SJSA1 (cell line): ENCODE results near the gene GARNL3. TPM values are rescaled to one million over a fixed set of nuclear protein-coding genes. Genes with fewer than 3 reads are reported as not detected.

Experiments used
- DNase-seq, 2 experiments: peaks; one replicate each; pipeline ENCODE4 v3.0.0-alpha.2; 2015 to 2020; ENCODE audit warnings: low spot score in 2 of 2, low read depth in 1 of 2
- H3K27ac ChIP-seq: fragments of 250-450 bp; sonication (Bioruptor Pico); 2 replicates; pipeline ENCODE4 v1.5.1; 2020; ENCODE audit warnings: mild to moderate bottlenecking, moderate library complexity
- H3K27me3 ChIP-seq: fragments of 250-450 bp; sonication (Bioruptor Pico); replicated peaks from 2 replicates; pipeline ENCODE4 v1.5.1; 2020; ENCODE audit warnings: mild to moderate bottlenecking, moderate library complexity
- H3K36me3 ChIP-seq: fragments of 250-450 bp; sonication (Bioruptor Pico); 2 replicates; pipeline ENCODE4 v1.5.1; 2020; ENCODE audit warnings: mild to moderate bottlenecking
- H3K4me1 ChIP-seq: fragments of 250-450 bp; sonication (Bioruptor Pico); replicated peaks from 2 replicates; pipeline ENCODE4 v1.6.1; 2021; ENCODE audit warnings: mild to moderate bottlenecking
- H3K4me3 ChIP-seq: fragments of 250-450 bp; sonication (Bioruptor Pico); 2 replicates; pipeline ENCODE4 v1.5.1; 2020; ENCODE audit warnings: mild to moderate bottlenecking
- H3K9me3 ChIP-seq: fragments of 250-450 bp; sonication (Bioruptor Pico); replicated peaks from 2 replicates; pipeline ENCODE4 v1.5.1; 2020; ENCODE audit warnings: mild to moderate bottlenecking
- total RNA-seq: library from RNA; depleted of rRNA; stranded (reverse); fragments of >200 nt; shearing (Covaris generic); gene quantifications from 2 replicates; pipeline ENCODE4 v1.2.3, GENCODE V29; 2014

The GARNL3 gene
- total RNA-seq, 1 experiment from 2014 or later, result 2.0 TPM

DNA sequence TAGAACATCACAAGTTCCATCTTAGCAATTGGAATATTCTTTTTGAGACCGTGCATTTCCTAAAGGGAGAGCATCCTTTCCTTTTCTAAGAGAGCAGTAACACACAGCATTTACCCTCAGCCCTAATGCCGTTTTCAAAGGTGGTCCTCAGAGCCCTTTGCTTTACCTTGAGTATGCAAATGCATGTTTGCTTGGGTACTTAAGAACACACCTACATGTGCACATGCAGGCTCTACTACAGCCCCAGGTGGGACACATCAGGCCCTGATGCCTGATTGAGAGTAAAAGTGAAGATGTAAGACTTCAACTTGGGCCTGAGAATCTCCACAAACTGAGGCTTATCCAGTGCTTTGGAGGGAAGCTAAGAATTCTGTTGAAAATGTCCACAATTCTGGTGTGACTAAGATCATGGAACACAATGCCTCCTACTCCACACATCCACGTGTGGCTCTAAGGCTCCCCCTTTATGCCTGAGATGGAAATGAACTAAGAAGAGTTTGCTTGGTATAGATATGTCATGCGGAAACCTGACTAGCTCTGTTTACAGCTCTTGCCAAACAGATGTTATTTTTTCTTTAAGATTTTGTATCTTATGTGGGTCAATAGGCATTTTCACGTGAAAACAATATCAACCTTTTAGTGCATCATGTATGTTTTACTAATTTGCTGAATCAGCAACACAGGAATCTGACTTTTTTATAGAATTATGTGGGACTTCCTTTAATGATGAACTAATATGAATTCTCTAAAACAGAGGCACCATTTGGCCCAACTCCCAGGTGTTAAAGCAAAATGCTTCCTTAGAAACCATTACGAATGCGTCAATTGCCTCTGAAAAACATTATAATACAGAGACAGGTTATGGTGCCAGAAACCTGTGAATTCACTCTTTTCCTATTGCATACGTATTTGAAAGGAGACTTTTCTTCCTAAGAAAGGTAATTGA, 83.5 kb downstream of the GARNL3 start:
- H3K36me3 ChIP-seq, result no peaks in the 10 kb centered on the region
- no peak overlapping the region for H3K27ac ChIP-seq
- no peaks in the 10 kb centered on the region for H3K27me3 ChIP-seq
- H3K4me1 ChIP-seq, result no peaks in the 10 kb centered on the region
- H3K4me3 ChIP-seq, result no peak overlapping the region
- DNase-seq, result peak in 1 of 2 experiments; percentile 45
- H3K9me3 ChIP-seq, result no peaks in the 10 kb centered on the region

DNA sequence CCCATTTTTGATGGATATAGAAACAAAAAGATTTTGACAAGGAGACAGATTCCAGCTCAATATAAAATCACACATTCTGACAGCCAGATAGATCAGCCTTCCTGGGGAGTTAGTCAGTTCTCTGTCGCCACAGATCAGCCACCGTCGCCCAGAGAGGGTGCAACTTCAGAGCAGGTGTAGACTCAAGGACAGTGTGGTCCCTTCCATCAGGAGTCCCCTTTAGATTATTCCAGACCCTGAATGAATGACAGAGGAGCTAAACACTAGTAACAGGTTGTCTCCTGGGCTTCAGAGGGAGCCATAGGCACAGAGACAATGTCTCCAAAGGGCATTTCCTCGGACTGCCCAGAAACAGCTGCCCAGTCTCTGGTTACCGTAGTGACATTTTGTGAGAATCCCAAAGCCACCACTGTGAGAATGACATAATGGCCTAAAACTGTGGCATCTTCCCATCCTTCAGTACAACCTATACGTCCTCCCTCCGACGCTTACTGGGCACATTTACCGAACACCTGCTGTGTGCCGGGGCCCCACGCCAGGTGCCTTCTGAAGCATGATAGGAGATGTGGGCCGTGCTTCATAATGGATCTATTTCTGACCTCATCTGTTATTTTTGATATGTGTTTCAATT, 85.0 kb downstream of the GARNL3 start:
- H3K4me3 ChIP-seq, result no peak overlapping the region
- H3K4me1 ChIP-seq, result no peaks in the 10 kb centered on the region

DNA sequence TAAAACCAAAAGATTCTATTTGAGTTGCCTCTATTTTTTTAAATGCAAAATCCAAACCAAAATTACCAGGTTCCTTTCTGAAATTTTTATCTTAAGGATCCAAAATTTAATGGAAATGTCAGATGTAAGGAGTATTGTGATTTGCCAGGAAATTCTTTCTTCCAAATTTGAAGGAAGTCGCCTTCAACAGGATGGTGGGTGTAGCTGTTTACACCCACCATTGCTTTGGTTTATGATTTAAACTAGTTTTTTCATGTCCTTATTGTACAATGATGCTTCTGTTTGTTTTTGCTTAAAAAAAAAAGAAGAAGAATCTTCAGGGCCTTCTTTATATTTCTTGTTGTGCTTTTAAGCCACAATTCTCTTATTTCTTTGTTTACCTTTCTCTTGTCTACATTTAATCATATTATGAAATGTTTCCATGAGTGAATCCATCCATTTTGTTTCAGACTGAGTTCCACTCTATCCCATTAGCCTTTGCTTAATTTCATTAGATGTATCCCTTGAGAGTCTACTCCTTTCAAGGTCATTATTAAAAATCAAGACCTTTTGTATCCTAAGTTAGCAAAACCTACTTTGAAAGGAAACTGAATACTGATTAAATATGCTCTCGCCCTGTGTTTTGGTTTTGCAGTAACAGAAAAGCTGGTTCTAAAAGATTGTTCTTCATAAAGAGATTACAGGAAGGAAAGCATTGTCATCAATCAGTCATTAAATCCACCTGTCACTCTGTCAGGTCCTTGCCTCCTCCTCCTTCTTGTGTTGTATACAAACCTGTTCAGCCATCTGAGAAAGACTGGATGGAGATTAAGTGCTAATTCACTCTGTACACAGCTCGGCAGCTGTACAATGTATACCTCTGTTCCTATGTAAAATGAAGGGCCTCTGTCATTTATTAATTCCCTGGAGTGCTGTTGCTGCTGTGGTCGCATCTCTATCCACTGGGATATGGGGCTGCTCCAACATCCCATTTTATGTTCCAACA, 86.9 kb downstream of the GARNL3 start:
- Histone ChIP-seq H3K27me3 (no peaks in the 10 kb centered on the region), H3K36me3 (no peaks in the 10 kb centered on the region), H3K9me3 (no peaks in the 10 kb centered on the region), H3K27ac (no peak overlapping the region), H3K4me3 (no peak overlapping the region), H3K4me1 (no peaks in the 10 kb centered on the region)
- DNase-seq, result no peak

More for the DNA sequence above, 85.0 kb downstream of the GARNL3 start:
- H3K9me3 ChIP-seq, result no peaks in the 10 kb centered on the region
- no peak for DNase-seq
- no peaks in the 10 kb centered on the region for H3K36me3 ChIP-seq
- H3K27me3 ChIP-seq, result no peaks in the 10 kb centered on the region
- H3K27ac ChIP-seq, result no peak overlapping the region

DNA sequence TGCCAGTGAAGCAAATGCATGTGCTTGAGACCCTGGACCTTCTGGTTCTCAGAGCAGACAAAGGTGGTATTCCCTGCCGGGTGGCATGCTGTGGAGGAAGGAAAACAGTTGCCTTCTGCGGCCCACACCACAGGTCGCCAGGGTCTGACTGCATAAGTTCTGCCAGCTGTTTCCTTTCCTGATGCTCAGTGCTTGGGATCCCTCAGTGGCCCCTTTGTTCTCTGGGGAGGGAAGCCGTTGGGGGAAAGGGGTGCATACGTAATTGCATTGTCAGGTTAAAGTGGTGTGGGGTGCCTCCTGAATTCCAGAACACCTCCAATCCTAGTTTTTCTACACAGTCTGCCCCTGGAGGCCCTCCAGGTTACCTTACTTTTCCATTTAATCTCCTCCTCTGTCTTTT, 89.3 kb downstream of the GARNL3 start:
- H3K4me3 ChIP-seq, result no peak overlapping the region
- H3K4me1 ChIP-seq, result no peaks in the 10 kb centered on the region

DNA sequence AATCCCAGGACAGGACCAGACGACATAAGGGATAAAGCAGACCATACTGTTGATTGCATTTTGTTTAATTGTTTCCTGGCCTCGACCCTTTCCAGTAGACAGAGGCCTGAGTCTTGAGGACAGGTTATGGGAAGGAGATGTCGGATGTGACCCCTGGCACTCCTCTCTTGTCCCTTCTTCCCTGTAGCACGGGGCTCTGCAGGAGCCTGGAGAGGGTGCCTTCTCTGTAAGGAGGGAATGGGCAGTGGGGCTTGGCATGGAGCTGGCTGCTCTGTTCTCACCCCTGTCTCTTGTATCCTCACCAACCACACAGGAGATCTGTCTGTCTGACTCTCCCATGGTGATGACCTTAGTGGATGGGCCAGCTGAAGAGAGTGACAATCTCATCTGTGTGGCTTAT, 92.3 kb downstream of the GARNL3 start:
- H3K4me1 ChIP-seq, result no peaks in the 10 kb centered on the region
- no peak for DNase-seq
- no peaks in the 10 kb centered on the region for H3K9me3 ChIP-seq
- H3K36me3 ChIP-seq, result no peaks in the 10 kb centered on the region
- no peaks in the 10 kb centered on the region for H3K27me3 ChIP-seq
- H3K4me3 ChIP-seq, result no peak overlapping the region
- H3K27ac ChIP-seq, result no peak overlapping the region

More for the DNA sequence above, 89.3 kb downstream of the GARNL3 start:
- Histone ChIP-seq H3K27me3 (no peaks in the 10 kb centered on the region), H3K36me3 (no peaks in the 10 kb centered on the region), H3K9me3 (no peaks in the 10 kb centered on the region), H3K27ac (no peak overlapping the region)
- no peak for DNase-seq

DNA sequence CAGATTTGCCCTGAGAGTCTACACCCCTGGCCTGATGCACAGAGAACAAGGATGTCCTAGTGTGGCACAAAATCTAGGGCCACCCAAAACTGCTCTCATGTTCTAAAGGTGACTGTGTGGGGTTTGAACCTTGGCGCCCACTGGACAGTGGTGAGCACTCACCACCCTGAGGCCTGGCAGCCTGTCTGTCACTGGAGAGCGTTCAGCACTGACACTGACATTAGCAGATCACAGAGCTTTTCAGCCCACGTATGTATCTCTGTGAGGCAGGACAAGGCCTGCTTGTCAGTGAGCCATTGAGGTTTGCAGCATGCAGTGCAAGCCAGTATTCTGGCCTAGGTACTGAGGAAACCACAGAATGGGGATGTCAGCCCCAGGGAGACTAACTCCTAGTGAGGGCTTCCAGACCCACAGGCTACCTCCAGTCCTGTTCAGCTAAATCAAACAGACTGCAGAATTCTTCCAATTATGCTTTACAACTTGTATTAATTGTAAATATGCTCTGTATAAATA, 93.5 kb downstream of the GARNL3 start:
- no peaks in the 10 kb centered on the region for H3K36me3 ChIP-seq
- no peaks in the 10 kb centered on the region for H3K27me3 ChIP-seq
- no peak overlapping the region for H3K27ac ChIP-seq
- H3K4me1 ChIP-seq, result no peaks in the 10 kb centered on the region
- DNase-seq, result no peak
- no peak overlapping the region for H3K4me3 ChIP-seq
- H3K9me3 ChIP-seq, result no peaks in the 10 kb centered on the region

DNA sequence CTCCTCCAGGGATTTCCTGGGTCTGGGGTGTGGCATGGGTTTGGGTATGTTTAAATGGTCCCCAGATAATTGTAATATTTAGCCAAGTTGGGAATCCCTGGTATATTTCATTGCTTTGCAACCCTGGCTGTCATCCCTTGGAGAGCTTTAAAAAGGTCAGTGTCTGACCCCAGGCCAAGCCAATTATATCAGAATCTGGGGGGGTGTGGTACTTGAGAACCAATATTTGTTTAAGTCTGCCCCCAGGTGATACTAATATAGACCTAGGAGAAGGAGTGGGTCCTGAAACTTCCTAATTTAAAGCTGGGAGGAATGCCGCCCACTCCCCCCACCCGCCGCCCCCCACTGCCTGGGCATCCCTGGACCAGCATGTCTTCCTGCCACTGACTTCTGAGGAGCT, 94.2 kb downstream of the GARNL3 start:
- Histone ChIP-seq H3K4me3 (no peak overlapping the region), H3K9me3 (no peaks in the 10 kb centered on the region), H3K27me3 (no peaks in the 10 kb centered on the region), H3K4me1 (no peaks in the 10 kb centered on the region), H3K36me3 (no peaks in the 10 kb centered on the region), H3K27ac (no peak overlapping the region)
- DNase-seq, result no peak

DNA sequence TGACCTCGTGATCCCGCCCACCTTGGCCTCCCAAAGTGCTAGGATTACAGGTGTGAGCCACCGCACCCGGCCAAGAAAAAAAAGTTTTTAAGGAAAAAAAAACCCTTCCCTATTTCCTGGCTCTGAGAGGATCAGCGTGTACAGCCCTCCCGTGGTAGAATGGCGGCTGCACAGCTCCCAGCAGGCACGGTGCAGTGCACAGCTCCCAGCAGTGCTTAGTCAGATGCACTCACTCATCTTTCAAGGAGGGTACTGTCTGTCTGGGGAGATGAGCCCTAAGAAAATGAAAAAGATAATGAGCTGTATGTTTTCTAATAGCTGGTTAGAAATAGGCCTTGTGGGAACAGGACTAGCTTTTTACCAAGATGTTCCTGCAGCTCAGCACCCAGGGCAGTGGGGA, 95.7 kb downstream of the GARNL3 start:
- no peaks in the 10 kb centered on the region for H3K36me3 ChIP-seq
- no peaks in the 10 kb centered on the region for H3K9me3 ChIP-seq
- DNase-seq, result no peak
- no peak overlapping the region for H3K27ac ChIP-seq
- no peaks in the 10 kb centered on the region for H3K27me3 ChIP-seq
- no peak overlapping the region for H3K4me3 ChIP-seq
- no peaks in the 10 kb centered on the region for H3K4me1 ChIP-seq

DNA sequence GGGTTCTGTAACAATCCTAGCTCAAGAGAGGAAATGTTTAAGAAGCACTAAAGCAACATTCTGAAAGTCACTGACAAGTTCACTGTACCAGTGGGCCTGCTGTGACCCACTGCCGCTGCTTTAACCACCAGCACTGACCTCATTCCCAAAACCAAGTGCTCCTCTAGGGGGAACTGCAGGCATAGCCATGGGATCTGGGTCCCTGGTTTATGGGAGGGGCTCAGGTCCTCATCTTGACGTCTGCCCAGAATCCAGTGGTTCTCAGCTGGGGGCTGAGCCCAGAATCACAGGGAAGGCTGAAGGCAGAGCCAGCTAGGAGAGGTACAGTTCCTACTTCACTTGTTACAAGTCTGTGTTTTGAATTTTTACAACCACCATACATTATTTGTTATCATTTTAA, 96.3 kb downstream of the GARNL3 start:
- no peak overlapping the region for H3K4me3 ChIP-seq
- H3K4me1 ChIP-seq, result no peaks in the 10 kb centered on the region
- no peaks in the 10 kb centered on the region for H3K9me3 ChIP-seq
- H3K27ac ChIP-seq, result no peak overlapping the region
- H3K36me3 ChIP-seq, result no peaks in the 10 kb centered on the region
- H3K27me3 ChIP-seq, result no peaks in the 10 kb centered on the region
- no peak for DNase-seq

DNA sequence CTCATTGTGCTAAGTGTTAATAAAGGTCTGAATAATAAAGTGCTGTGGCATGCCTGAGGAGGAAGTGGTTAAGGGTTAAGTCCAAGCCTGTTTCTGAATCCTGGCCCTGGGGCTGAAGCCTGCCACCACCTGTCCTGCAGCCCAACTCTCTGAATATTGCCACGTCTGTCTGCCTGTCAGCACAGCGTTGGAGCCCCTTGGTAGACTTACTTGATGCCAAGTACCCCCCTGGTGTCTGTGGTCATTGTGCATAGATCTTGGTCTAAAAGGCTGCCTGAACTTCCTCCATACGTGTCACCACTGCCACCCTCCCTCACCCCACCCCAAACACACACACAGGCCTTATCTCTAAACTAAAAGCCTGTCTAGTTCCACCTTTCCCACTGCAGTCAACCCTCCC, 97.0 kb downstream of the GARNL3 start:
- H3K4me1 ChIP-seq, result no peaks in the 10 kb centered on the region
- no peak for DNase-seq

DNA sequence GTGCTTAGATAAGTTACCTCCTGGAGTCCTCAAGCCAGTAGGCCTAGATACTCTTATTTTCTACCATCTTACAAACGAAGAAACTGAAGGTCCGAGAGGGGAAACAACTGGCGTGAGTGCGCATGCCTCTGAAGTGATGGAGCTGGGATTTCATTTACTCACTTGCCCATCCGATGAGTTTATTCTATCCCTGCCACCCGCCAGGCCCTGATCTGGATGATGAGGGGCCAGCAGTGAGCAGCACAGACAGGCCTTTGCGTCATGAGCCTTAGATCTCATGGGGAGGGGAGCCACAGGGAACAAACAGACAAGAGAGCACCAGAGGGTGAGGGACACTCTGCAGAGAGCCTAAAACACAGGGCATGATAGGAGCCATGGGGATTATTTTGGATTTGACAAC, 98.3 kb downstream of the GARNL3 start:
- DNase-seq, result no peak
- no peaks in the 10 kb centered on the region for H3K4me1 ChIP-seq
- H3K27me3 ChIP-seq, result no peaks in the 10 kb centered on the region
- H3K27ac ChIP-seq, result no peak overlapping the region
- H3K4me3 ChIP-seq, result no peak overlapping the region
- no peaks in the 10 kb centered on the region for H3K9me3 ChIP-seq
- H3K36me3 ChIP-seq, result no peaks in the 10 kb centered on the region

More for the DNA sequence above, 97.0 kb downstream of the GARNL3 start:
- Histone ChIP-seq H3K27me3 (no peaks in the 10 kb centered on the region), H3K4me3 (no peak overlapping the region), H3K36me3 (no peaks in the 10 kb centered on the region), H3K27ac (no peak overlapping the region), H3K9me3 (no peaks in the 10 kb centered on the region)

DNA sequence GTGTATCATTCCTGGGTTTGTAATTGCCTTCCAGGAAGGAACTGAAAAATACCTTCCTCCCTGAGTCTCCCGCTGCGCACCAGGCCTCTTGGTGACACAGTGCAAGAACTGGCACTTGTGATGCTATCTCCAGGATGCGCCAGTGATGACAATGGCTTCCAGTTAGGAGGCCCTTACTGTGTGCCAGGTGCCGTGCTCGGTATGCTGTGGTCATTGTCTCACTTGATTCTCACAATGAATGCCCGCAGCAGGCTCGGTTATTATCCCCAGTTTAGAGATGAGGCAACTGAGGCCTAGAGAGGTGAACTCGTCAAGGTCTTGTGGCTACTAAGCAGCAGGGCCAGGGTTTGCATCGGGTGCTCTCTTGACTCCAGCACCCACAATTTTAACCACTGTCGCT, 100.9 kb downstream of the GARNL3 start:
- Histone ChIP-seq H3K4me1 (no peaks in the 10 kb centered on the region), H3K27ac (no peak overlapping the region), H3K36me3 (no peaks in the 10 kb centered on the region), H3K27me3 (no peaks in the 10 kb centered on the region), H3K9me3 (no peaks in the 10 kb centered on the region), H3K4me3 (no peak overlapping the region)
- no peak for DNase-seq

DNA sequence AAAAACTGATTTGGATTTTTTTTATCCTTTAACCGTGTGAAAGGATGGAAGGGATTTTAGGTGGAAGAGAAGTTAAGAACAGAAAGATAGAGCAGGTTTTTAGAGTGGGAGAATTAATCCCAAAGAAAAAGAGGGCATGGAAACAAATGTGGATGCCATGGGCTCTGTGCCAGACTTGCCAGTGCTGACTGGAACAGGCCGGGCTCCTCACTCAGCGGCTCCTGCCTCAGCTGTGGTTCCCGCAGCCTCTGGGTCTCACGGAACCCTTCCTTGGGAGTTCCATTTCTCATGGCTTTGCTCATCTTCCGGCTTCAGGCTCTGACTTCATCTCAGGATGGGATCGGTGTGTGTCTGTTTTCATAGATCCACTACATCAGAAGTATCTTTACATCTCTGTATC, 102.0 kb downstream of the GARNL3 start:
- Histone ChIP-seq H3K9me3 (no peaks in the 10 kb centered on the region), H3K4me1 (no peaks in the 10 kb centered on the region), H3K36me3 (no peaks in the 10 kb centered on the region), H3K27ac (no peak overlapping the region), H3K4me3 (no peak overlapping the region), H3K27me3 (no peaks in the 10 kb centered on the region)
- DNase-seq, result no peak
